Activated T-cell treated with anti-CD3 and anti-CD28 coated beads, Interleukin-2, amount 50 U/mL, for 72 hours (primary cell): ENCODE results near the gene MYO3B. TPM values are rescaled to one million over a fixed set of nuclear protein-coding genes. Genes with fewer than 3 reads are reported as not detected.

Experiments used
- ATAC-seq, 2 donors: fragments of 150-1000 bp; cut with Tn5 transposase; replicated peaks in 1 of 2; 2 replicates each; pipeline ENCODE4 v1.10.0; 2021; ENCODE audit warnings: moderate library complexity in 2 of 2, mild to moderate bottlenecking in 1 of 2
- DNase-seq, 2 donors: peaks; one replicate each; pipeline ENCODE4 v3.0.0; 2021 to 2022; ENCODE audit warnings: mixed read lengths in 1 of 2
- H3K27ac Mint-ChIP-seq: one replicate; pipeline ENCODE4 v1.8.0; 2022; ENCODE audit warnings: mild to moderate bottlenecking, moderate library complexity, mixed read lengths
- H3K27me3 Mint-ChIP-seq: one replicate; pipeline ENCODE4 v1.8.0; 2022; ENCODE audit warnings: low read depth, mixed read lengths
- H3K36me3 Mint-ChIP-seq, 2 donors: one replicate each; pipeline ENCODE4 v1.8.0; 2022; ENCODE audit warnings: mixed read lengths in 2 of 2, mild to moderate bottlenecking in 1 of 2; ENCODE audit not compliant: insufficient read depth in 2 of 2
- H3K4me1 Mint-ChIP-seq: one replicate; pipeline ENCODE4 v1.8.0; 2022; ENCODE audit warnings: low read depth, mixed read lengths
- H3K4me3 Mint-ChIP-seq, 2 donors: one replicate each; pipeline ENCODE4 v1.8.0; 2022; ENCODE audit warnings: mild to moderate bottlenecking in 2 of 2, mixed read lengths in 2 of 2, moderate library complexity in 2 of 2
- H3K9me3 Mint-ChIP-seq, 2 donors: one replicate each; pipeline ENCODE4 v1.8.0; 2022; ENCODE audit warnings: mixed read lengths in 2 of 2
- total RNA-seq, 2 donors: library from RNA; stranded (reverse); gene quantifications; one replicate each; pipeline ENCODE4 v1.2.3, GENCODE V29; 2022

Gene MYO3B
- total RNA-seq, 2 donors from 2014 or later = 3.8 to 4.1 TPM

GRCh38 chr2:170680172-170680941, 502.4 kb downstream of the MYO3B start:
- DNase-seq = no peak
- H3K27me3 Mint-ChIP-seq = no peaks in the 10 kb centered on the region
- H3K36me3 Mint-ChIP-seq = no peaks in the 10 kb centered on the region

DNA sequence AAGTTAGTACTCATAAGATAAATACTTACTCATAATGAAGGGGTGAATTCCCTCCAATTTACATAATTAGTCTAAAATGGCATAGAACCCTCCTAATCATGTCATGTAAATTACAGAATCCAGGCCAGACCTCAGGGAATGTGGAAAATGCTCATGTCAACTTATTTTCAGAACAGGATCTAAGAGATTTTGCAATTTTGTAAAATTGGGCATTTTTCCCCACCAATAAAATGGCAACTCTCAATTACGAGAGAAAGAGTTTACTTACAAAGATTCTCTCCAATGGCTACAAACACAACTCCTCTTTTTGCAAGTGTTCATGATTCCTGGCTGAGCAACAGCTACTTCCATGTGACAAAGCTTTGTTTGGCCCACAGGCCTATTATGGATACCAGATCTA, 503.4 kb downstream of the MYO3B start:
- no peaks in the 10 kb centered on the region for H3K9me3 Mint-ChIP-seq
- H3K36me3 Mint-ChIP-seq = no peaks in the 10 kb centered on the region
- ATAC-seq (no peak), DNase-seq (no peak)
- no peak overlapping the region for H3K4me3 Mint-ChIP-seq
- H3K27me3 Mint-ChIP-seq = no peaks in the 10 kb centered on the region
- no peaks in the 10 kb centered on the region for H3K4me1 Mint-ChIP-seq
- H3K27ac Mint-ChIP-seq = no peak overlapping the region

More at GRCh38 chr2:170680172-170680941, 502.4 kb downstream of the MYO3B start:
- Mint-ChIP-seq H3K9me3 (no peaks in the 10 kb centered on the region), H3K4me3 (no peak overlapping the region), H3K4me1 (no peaks in the 10 kb centered on the region), H3K27ac (no peak overlapping the region)
- ATAC-seq = no peak

DNA sequence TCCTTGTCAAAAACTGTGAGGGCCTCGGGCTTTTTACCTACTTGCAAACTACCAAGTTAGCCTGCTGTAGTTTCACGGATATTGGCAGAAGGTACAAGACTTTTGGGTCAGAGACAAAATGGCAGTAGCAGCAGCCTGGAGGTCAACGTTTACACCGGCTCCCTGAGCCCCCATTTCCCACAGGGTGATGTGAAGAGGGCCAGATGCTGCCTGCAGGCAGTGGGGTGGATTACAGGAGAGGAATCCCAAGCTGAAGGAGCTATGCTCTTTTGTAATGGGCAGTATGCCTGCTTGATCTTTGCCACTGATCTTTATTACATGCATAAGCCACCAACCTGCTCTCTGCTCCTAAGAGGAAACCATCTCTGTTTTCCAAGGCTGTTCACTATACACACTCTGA, 507.6 kb downstream of the MYO3B start:
- DNase-seq (no peak), ATAC-seq (no peak)
- Mint-ChIP-seq H3K36me3 (no peaks in the 10 kb centered on the region), H3K27me3 (no peaks in the 10 kb centered on the region), H3K27ac (no peak overlapping the region), H3K4me3 (no peak overlapping the region), H3K9me3 (no peaks in the 10 kb centered on the region), H3K4me1 (no peaks in the 10 kb centered on the region)

DNA sequence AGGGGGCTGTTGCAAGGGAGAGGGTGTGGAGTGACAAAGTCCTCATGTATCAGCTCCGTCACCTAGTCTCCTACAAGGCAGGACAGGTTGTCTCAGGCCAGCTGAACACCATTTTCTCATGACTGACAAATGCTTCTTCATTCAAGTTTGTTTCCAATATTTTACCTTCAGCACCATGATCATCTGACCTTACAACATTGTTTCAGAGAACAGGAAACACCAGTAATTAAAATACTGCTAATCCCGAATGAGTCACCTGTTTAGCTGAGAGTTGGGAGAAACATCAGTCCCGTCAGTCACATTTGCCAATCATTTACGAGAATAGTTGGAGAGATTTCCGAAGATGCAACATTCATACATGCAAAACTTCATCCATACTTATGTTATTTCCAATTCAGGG, 511.5 kb downstream of the MYO3B start:
- Mint-ChIP-seq H3K36me3 (no peaks in the 10 kb centered on the region), H3K4me1 (no peaks in the 10 kb centered on the region), H3K9me3 (no peaks in the 10 kb centered on the region), H3K27ac (no peak overlapping the region), H3K27me3 (peaks cover 10% of the 10 kb centered on the region), H3K4me3 (no peak overlapping the region)
- DNase-seq = no peak
- no peak for ATAC-seq

DNA sequence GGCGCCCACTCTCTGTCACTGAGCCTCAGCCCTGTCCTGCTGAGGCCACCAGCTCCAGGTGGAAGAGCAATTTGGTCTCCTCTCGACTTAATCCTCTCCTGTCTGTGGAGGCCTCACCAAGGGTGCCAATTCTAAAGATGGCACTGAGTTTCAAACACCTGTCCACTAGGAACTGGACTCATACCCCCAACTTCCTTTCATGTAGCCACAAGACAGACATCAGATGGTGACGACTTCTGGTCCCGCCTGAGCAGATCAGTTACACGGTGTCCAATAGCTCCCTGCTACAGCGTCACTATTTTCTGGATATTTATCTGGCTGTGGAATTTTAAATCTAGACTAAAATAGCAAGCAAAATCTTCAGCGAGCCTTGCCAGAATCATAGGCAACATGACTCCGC, 512.7 kb downstream of the MYO3B start:
- Mint-ChIP-seq H3K9me3 (no peaks in the 10 kb centered on the region), H3K36me3 (no peaks in the 10 kb centered on the region), H3K27me3 (peaks cover 10% of the 10 kb centered on the region), H3K27ac (no peak overlapping the region), H3K4me3 (no peak overlapping the region), H3K4me1 (no peaks in the 10 kb centered on the region)
- ATAC-seq (no peak), DNase-seq (no peak)

- no peaks in the 10 kb centered on the region for H3K4me1 Mint-ChIP-seq
- ATAC-seq = no peak
- no peaks in the 10 kb centered on the region for H3K9me3 Mint-ChIP-seq
- H3K27me3 Mint-ChIP-seq = peaks cover 10% of the 10 kb centered on the region
- no peak for DNase-seq
- no peak overlapping the region for H3K27ac Mint-ChIP-seq
- H3K36me3 Mint-ChIP-seq = no peaks in the 10 kb centered on the region
- H3K4me3 Mint-ChIP-seq = no peak overlapping the region
Observed at GRCh38 chr2:170694316-170694715, 516.4 kb downstream of the MYO3B start.

DNA sequence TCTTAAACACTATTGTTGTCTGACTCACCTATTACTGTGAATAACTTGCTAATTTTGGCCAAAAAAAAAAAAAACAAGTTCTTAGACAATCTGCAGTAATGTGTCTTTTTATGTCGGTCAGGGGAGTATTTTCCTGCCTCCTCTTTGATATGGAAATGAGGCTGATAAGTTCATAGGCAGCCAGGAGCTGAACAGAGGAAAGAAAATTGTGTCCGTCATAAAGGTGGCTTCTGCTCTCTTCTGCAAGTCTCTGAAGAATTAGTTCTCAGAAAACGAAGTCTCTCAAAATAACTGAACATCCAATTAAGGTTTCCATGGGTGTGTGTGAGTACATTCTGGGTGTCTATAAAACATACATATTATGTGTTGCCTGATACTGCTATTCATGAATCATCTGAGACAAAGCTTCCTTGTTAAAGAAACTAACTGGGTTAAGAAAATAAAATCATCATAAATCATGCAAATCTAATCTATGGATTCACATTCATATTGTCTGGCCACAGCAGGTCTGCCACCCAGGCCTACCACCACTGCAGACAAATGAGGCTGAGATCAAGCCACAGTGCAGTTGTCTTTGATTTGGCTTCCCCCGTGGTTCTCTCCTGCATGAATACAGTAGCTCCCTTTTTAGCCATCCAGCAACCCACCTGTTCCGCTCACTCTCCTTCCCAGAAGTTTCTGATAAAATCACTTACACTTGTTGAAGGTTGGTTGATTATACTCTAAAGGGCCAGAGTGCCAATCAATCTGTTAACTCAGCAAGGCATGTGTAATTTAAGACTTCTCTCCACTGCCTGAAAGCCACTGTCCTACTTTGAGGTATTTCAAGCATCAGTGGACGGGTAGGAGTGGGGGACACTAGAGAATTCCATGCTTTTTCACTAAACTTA, 517.8 kb downstream of the MYO3B start:
- H3K27me3 Mint-ChIP-seq = peaks cover 10% of the 10 kb centered on the region
- no peaks in the 10 kb centered on the region for H3K4me1 Mint-ChIP-seq
- H3K36me3 Mint-ChIP-seq = no peaks in the 10 kb centered on the region
- ATAC-seq (no peak), DNase-seq (no peak)
- no peak overlapping the region for H3K27ac Mint-ChIP-seq
- H3K4me3 Mint-ChIP-seq = no peak overlapping the region
- no peaks in the 10 kb centered on the region for H3K9me3 Mint-ChIP-seq

GRCh38 chr2:170696948-170697347, 519.0 kb downstream of the MYO3B start:
- no peak for DNase-seq
- Mint-ChIP-seq H3K27ac (no peak overlapping the region), H3K4me1 (no peaks in the 10 kb centered on the region), H3K4me3 (no peak overlapping the region), H3K27me3 (peaks cover 21% of the 10 kb centered on the region), H3K9me3 (peaks cover 0 to 2% of the 10 kb centered on the region in 2 donors), H3K36me3 (no peaks in the 10 kb centered on the region)
- no peak for ATAC-seq

- DNase-seq = no peak
- Mint-ChIP-seq H3K27me3 (peaks cover 11% of the 10 kb centered on the region), H3K9me3 (peaks cover 2 to 3% of the 10 kb centered on the region in 2 donors), H3K4me1 (no peaks in the 10 kb centered on the region), H3K27ac (no peak overlapping the region), H3K36me3 (no peaks in the 10 kb centered on the region), H3K4me3 (no peak overlapping the region)
- no peak for ATAC-seq
Observed at GRCh38 chr2:170701011-170701410, 523.1 kb downstream of the MYO3B start.

- peaks cover 8% of the 10 kb centered on the region for H3K4me1 Mint-ChIP-seq
- no peak overlapping the region for H3K4me3 Mint-ChIP-seq
- DNase-seq = no peak
- H3K27me3 Mint-ChIP-seq = peaks cover 29% of the 10 kb centered on the region
- H3K27ac Mint-ChIP-seq = no peak overlapping the region
- H3K9me3 Mint-ChIP-seq = peaks cover 2 to 3% of the 10 kb centered on the region in 2 donors
- ATAC-seq = no peak
- no peaks in the 10 kb centered on the region for H3K36me3 Mint-ChIP-seq
Observed at GRCh38 chr2:170703776-170704476, 526.0 kb downstream of the MYO3B start.
